ENCODE measurements around the gene DEPDC5.

The DEPDC5 gene

GRCh38 chr22:31954535-31955523, 201.0 kb downstream of the DEPDC5 start:
- Histone ChIP-seq H3K79me2 (ENCODE audit: control insufficient read depth, low read length) (peaks cover 63% of the 10 kb centered on the region), H3K4me2 (ENCODE audit: low read length) (no peak overlapping the region), H3K36me3 (ENCODE audit: control insufficient read depth, low read length) (peaks cover 82% of the 10 kb centered on the region)

GRCh38 chr22:31956360-31956759, 202.5 kb downstream of the DEPDC5 start:
- H3F3A ChIP-seq (ENCODE audit: control insufficient read depth, insufficient read depth) = peaks cover 24% of the 10 kb centered on the region
- H3K4me2 ChIP-seq (ENCODE audit: low read length) = no peak overlapping the region
- TF ChIP-seq EZH2phosphoT487 (IDR thresholded peaks at IDR 0.05; ENCODE audit: borderline replicate concordance, low read length) (no peak), CTCF (IDR thresholded peaks at IDR 0.05; ENCODE audit: low read depth, low read length, poor library complexity, severe bottlenecking) (no peak)
- H3K9me3 ChIP-seq (ENCODE audit: control insufficient read depth, insufficient read depth, low read length) = no peaks in the 10 kb centered on the region
- H3K27me3 ChIP-seq (ENCODE audit: control insufficient read depth, low read length) = no peaks in the 10 kb centered on the region
- H4K20me1 ChIP-seq (ENCODE audit: control insufficient read depth, insufficient read depth, low read depth, low read length) = peaks cover 17% of the 10 kb centered on the region; the same call in 1 of the 2 replicates
- H3K79me2 ChIP-seq (ENCODE audit: control insufficient read depth, low read length) = peaks cover 47% of the 10 kb centered on the region
- no peaks in the 10 kb centered on the region for H3K9me2 ChIP-seq (replicated peaks; ENCODE audit: control insufficient read depth, low read length)
- H3K36me3 ChIP-seq (ENCODE audit: control insufficient read depth, low read length) = peaks cover 66% of the 10 kb centered on the region
- no peak overlapping the region for H3K4me3 ChIP-seq (ENCODE audit: low read length)
- no peaks in the 10 kb centered on the region for H3K4me1 ChIP-seq (ENCODE audit: control insufficient read depth, low read length)
- no peak overlapping the region for H3K27ac ChIP-seq (ENCODE audit: low read depth, low read length)

More at GRCh38 chr22:31954535-31955523, 201.0 kb downstream of the DEPDC5 start:
- H3K27me3 ChIP-seq (ENCODE audit: control insufficient read depth, low read length) = no peaks in the 10 kb centered on the region
- TF ChIP-seq CTCF (IDR thresholded peaks at IDR 0.05; ENCODE audit: low read depth, low read length, poor library complexity, severe bottlenecking) (no peak), EZH2phosphoT487 (IDR thresholded peaks at IDR 0.05; ENCODE audit: borderline replicate concordance, low read length) (no peak)
- no peak overlapping the region for H3K27ac ChIP-seq (ENCODE audit: low read depth, low read length)
- H3K9me2 ChIP-seq (replicated peaks; ENCODE audit: control insufficient read depth, low read length) = no peaks in the 10 kb centered on the region
- H3K4me1 ChIP-seq (ENCODE audit: control insufficient read depth, low read length) = 0 out of 2 replicates have a peak, but pooled peaks cover 4% of the 10 kb centered on the region
- H3K9me3 ChIP-seq (ENCODE audit: control insufficient read depth, insufficient read depth, low read length) = no peaks in the 10 kb centered on the region
- H3F3A ChIP-seq (ENCODE audit: control insufficient read depth, insufficient read depth) = peaks cover 20% of the 10 kb centered on the region
- no peak overlapping the region for H3K4me3 ChIP-seq (ENCODE audit: low read length)
- H4K20me1 ChIP-seq (ENCODE audit: control insufficient read depth, insufficient read depth, low read depth, low read length) = peaks cover 23% of the 10 kb centered on the region
